Endothelial cell of umbilical vein (primary cell): ENCODE measurements around the gene RNASEH2C. TPM values are rescaled to one million over a fixed set of nuclear protein-coding genes. Genes with fewer than 3 reads are reported as not detected.
"Not testable (repeated sequence)": the region's sequence is repeated elsewhere in the genome, so short reads cannot be mapped to it uniquely, and the experiment has no call there.

Source experiments
- Bru-seq: library from RNA; stranded (reverse); fragments of 400-500 nt; gene quantifications from one replicate; lab custom pipeline; 2021; lab: Mats Ljungman, UMichigan
- BruChase-seq, 2 experiments: library from RNA; stranded (reverse); fragments of 400-500 nt; gene quantifications; one replicate each; lab custom pipeline; 2021; lab: Mats Ljungman, UMichigan
- BruUV-seq: library from RNA; stranded (reverse); fragments of 400-500 nt; replicated peaks from 2 replicates; lab custom pipeline; 2021; lab: Mats Ljungman, UMichigan
- CTCF ChIA-PET: fragments of 300-600, 350-600 bp; sonication (Branson Sonifier 250); formaldehyde crosslinking; loops from one replicate; lab custom pipeline; 2021; ENCODE audit warnings: antibody characterized with exemption, inconsistent platforms; lab: Charles Lee
- POLR2A ChIA-PET: fragments of 300-600, 350-600 bp; sonication (Branson Sonifier 250); formaldehyde crosslinking; loops from one replicate; lab custom pipeline; 2021; ENCODE audit warnings: antibody characterized with exemption, inconsistent platforms; lab: Charles Lee
- DNase-seq: peaks from one replicate; pipeline ENCODE4 v3.0.0-alpha.2; 2011; ENCODE audit warnings: low read depth, low spot score
- FAIRE-seq: peaks from 2 replicates; lab custom pipeline; 2011; peaks lifted over from hg19 to GRCh38; lab: Jason Lieb, UNC
- H2AFZ ChIP-seq: 2 replicates; pipeline ENCODE4 v1.6.0; 2012; ENCODE audit warnings: low read depth, low read length, control low read depth, inconsistent platforms
- H3K27ac ChIP-seq: 2 replicates; pipeline ENCODE4 v1.5.1; 2011; ENCODE audit warnings: low read depth, mild to moderate bottlenecking, control low read depth, low read length, moderate library complexity; ENCODE audit not compliant: insufficient read depth
- H3K27me3 ChIP-seq, 2 experiments: 2 replicates each; pipeline versions ENCODE4 v1.6.0 to v1.6.1; 2011; ENCODE audit warnings: low read length in 2 of 2, mixed read lengths in 1 of 2; ENCODE audit not compliant: control insufficient read depth in 2 of 2, insufficient read depth in 2 of 2
- H3K36me3 ChIP-seq, 2 experiments: 2 replicates in 1 of 2; 3 replicates in 1 of 2; pipeline ENCODE4 v1.5.1; 2011; ENCODE audit warnings: low read length in 2 of 2, mild to moderate bottlenecking in 1 of 2, moderate library complexity in 1 of 2; ENCODE audit not compliant: control insufficient read depth in 2 of 2, insufficient read depth in 2 of 2; ENCODE audit errors: extremely low read depth in 1 of 2
- H3K4me1 ChIP-seq: 3 replicates; pipeline ENCODE4 v1.5.1; 2011; ENCODE audit warnings: mild to moderate bottlenecking, low read length; ENCODE audit not compliant: control insufficient read depth, insufficient read depth; ENCODE audit errors: extremely low read depth
- H3K4me2 ChIP-seq: 2 replicates; pipeline ENCODE4 v1.6.1; 2011; ENCODE audit warnings: low read length, control low read depth, mixed read lengths; ENCODE audit not compliant: insufficient read depth
- H3K4me3 ChIP-seq, 3 experiments: fragments of 200-600 bp in 1 of 3; sonication (generic), shearing (Covaris generic) in 1 of 3; replicated peaks in 1 of 3; 2 replicates each; pipeline ENCODE4 v1.5.1; 2011 to 2016; ENCODE audit warnings: control low read depth in 3 of 3, low read length in 3 of 3, mild to moderate bottlenecking in 2 of 3, inconsistent platforms in 1 of 3, low read depth in 1 of 3, moderate library complexity in 1 of 3; ENCODE audit not compliant: insufficient read depth in 1 of 3
- H3K79me2 ChIP-seq: 2 replicates; pipeline ENCODE4 v1.6.0; 2012; ENCODE audit warnings: low read length, inconsistent platforms; ENCODE audit not compliant: control insufficient read depth, insufficient read depth
- H3K9ac ChIP-seq: replicated peaks from 2 replicates; pipeline ENCODE3; 2011; ENCODE audit warnings: low read length, control low read depth; ENCODE audit not compliant: insufficient read depth; ENCODE audit errors: extremely low read depth
- H3K9me1 ChIP-seq: replicated peaks from 3 replicates; pipeline ENCODE4 v1.6.0; 2011; ENCODE audit warnings: mild to moderate bottlenecking, low read length; ENCODE audit not compliant: control insufficient read depth, insufficient read depth; ENCODE audit errors: extremely low read depth
- H3K9me3 ChIP-seq: replicated peaks from 2 replicates; pipeline ENCODE4 v1.5.1; 2012; ENCODE audit warnings: low read length, inconsistent platforms; ENCODE audit not compliant: control insufficient read depth, insufficient read depth
- H4K20me1 ChIP-seq: replicated peaks from 2 replicates; pipeline ENCODE3; 2011; ENCODE audit warnings: mild to moderate bottlenecking, low read length; ENCODE audit not compliant: control insufficient read depth, insufficient read depth; ENCODE audit errors: extremely low read depth
- FOS ChIP-seq: IDR thresholded peaks from 2 replicates; pipeline ENCODE4 v1.6.1; 2011; ENCODE audit warnings: mild to moderate bottlenecking, low read length, moderate library complexity, borderline replicate concordance; ENCODE audit not compliant: insufficient read depth
- JUN ChIP-seq: IDR thresholded peaks from 2 replicates; pipeline ENCODE4 v1.6.1; 2011; ENCODE audit warnings: borderline replicate concordance, low read depth; ENCODE audit not compliant: insufficient read length, insufficient read depth
- MYC ChIP-seq: IDR thresholded peaks from one replicate; pipeline ENCODE4 v1.6.1; 2011; ENCODE audit warnings: mild to moderate bottlenecking, low read depth, low read length
- POLR2A ChIP-seq: IDR thresholded peaks from 2 replicates; pipeline ENCODE4 v1.6.1; 2012; ENCODE audit warnings: low read depth, mild to moderate bottlenecking, control low read depth, low read length
- POLR2AphosphoS5 ChIP-seq: IDR thresholded peaks from 2 replicates; pipeline ENCODE4 v1.6.1; 2012; ENCODE audit warnings: low read depth, mild to moderate bottlenecking, control low read depth, low read length, moderate library complexity; ENCODE audit not compliant: insufficient read depth
- dilution Hi-C: fragments of 300-500 bp; cut with MboI; formaldehyde crosslinking; loops from one replicate; pipeline ENCODE4 v1.15.0; 2019; ENCODE audit warnings: low sequenced_read_pairs; ENCODE audit not compliant: extremely low pct_ligation_motif_present
- intact Hi-C: fragments of 100-400 bp; cut with micrococcal nuclease; formaldehyde crosslinking; loops from one replicate; pipeline ENCODE4 v1.10.0; 2022
- long read RNA-seq: library from polyadenylated mRNA; stranded (forward); transcript quantifications from one replicate; pipeline ENCODE4 v2.0.0, GENCODE V29; 2021
- polyA minus RNA-seq, 3 experiments: library from RNA; depleted of rRNA, polyadenylated mRNA; stranded (reverse); fragments of >200 nt; gene quantifications; 1 replicate in 1 of 3; 2 replicates in 2 of 3; pipeline ENCODE4 v1.2.3, GENCODE V29; 2011
- polyA plus RNA-seq, 4 experiments: library from polyadenylated mRNA; depleted of rRNA in 3 of 4; stranded (reverse) in 3 of 4; unstranded in 1 of 4; fragments of >200 nt; gene quantifications; 2 replicates each; pipeline versions ENCODE4 v1.2.1 to v1.2.3, GENCODE V29; 2011 to 2012; ENCODE audit warnings: missing spikeins in 1 of 4
- total RNA-seq: library from RNA; stranded (reverse); gene quantifications from 2 replicates; pipeline ENCODE4 v1.2.3, GENCODE V29; 2021
- TF ChIP-seq, protein P1 (sequence below): IDR thresholded peaks from 2 replicates; pipeline ENCODE4 v1.6.1; 2011; ENCODE audit not compliant: insufficient read depth, insufficient read length

Gene RNASEH2C
- total RNA-seq (46.4 and 62.0 TPM in 2 replicates), polyA plus RNA-seq (110 and 113 TPM in 2 replicates), polyA minus RNA-seq (11.2 and 12.8 TPM in 2 replicates), Bru-seq, nascent RNA (percentile 61 among the genes with signal in this experiment), BruChase-seq, experiment 1, labeled RNA remaining after a 6-hour chase (percentile 67 among the genes with signal in this experiment), BruChase-seq, experiment 2, labeled RNA remaining after a 2-hour chase (percentile 72 among the genes with signal in this experiment)
- 57.1 and 72.8 TPM in 2 replicates for polyA plus RNA-seq (2011; cell fraction: cytosol; rRNA removed)
- polyA plus RNA-seq (2011; cell fraction: nucleus; rRNA removed) = 51.1 and 56.5 TPM in 2 replicates
- 34.9 and 40.6 TPM in 2 replicates for polyA plus RNA-seq (2012)
- polyA minus RNA-seq (2011; cell fraction: cytosol; rRNA and poly(A)+ RNA removed) = 66.3 TPM
- 12.2 and 13.6 TPM in 2 replicates for polyA minus RNA-seq (2011; cell fraction: nucleus; rRNA and poly(A)+ RNA removed)
- long read RNA-seq, transcript RNASEH2C-201 (4 exons, 2,794 nt) = major isoform, 99 of 135 reads
- long read RNA-seq, transcript RNASEH2C-203 (3 exons, 2,798 nt) = minor isoform, 21 of 135 reads
- long read RNA-seq, partial matches to known transcripts = 2 of 135 reads
- long read RNA-seq, other reads (novel, unspliced or antisense) = 10 of 135 reads

DNA sequence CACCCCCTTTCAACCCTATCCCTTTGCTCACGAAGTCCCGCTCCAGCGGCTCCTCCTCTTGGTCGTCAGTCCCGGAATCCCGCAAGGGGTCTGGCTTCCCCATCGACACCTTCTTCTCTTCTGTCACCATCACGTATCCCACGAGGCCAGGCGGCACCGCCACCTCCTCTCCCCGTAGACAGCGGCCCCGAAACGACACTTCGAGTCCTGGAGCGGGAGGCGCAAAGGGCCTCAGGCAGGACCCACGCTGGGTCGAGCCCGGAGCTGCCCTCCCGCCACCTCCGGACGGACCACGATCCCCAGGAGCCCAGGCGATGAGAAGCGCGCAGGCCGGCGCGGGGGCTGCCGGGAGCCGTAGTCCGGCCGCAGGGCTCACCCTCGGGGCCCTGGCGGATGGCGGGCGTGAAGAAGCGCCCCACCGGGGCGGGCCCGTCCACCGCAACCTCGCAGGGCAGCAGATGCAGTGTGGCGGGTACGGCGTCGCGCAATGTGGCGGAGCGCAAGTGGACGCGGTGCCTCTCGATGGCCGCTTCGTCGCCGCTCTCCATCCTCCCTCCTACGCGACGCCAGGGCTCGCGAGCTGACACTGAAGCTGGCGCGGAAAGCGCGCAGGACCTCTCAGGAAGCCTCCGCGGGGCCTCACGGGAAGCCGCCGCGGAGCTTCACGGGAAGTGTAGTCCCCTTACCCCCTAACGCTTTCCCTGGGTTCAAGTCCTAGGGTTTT, at the start of gene RNASEH2C:
Gene RNASEH2C, minus strand, starts transcription at position 588 of the 724 bp plus-strand sequence. Its CDS starts 40 bp downstream, at position 548.
- BruUV-seq = TSS peak; percentile 38
- Histone ChIP-seq H2AFZ (peak within 1 kb of the TSS; percentile 92), H3K9ac (peak within 1 kb of the TSS; percentile 82), H3K9me1 (no peaks in the 10 kb centered on the region), H3K27ac (peak within 1 kb of the TSS; percentile 36), H3K4me3 (peak within 1 kb of the TSS; percentile 64 to 82 (median 67)), H3K9me3 (no peaks in the 10 kb centered on the region), H3K79me2 (peaks cover 22% of the 10 kb centered on the region), H3K27me3 (no peaks in the 10 kb centered on the region), H3K4me1 (peaks cover 13% of the 10 kb centered on the region), H3K36me3 (peaks cover 4 to 26% of the 10 kb centered on the region in 2 experiments), H4K20me1 (no peaks in the 10 kb centered on the region), H3K4me2 (peak within 1 kb of the TSS; percentile 91)
- CTCF ChIA-PET = interaction anchor here (0.5 to 2.9 kb wide), 12 partner anchors 9 to 181 kb away, joined by 3 to 25 read pairs (median 4); partner anchors contain the start of genes AP5B1, KAT5 and RELA
- FAIRE-seq = peak; percentile 92
- TF ChIP-seq FOS (no peak), JUN (no peak), MYC (no peak), POLR2A (peak; percentile 76), POLR2AphosphoS5 (peak; percentile 73)
- TF ChIP-seq, protein P1, sequence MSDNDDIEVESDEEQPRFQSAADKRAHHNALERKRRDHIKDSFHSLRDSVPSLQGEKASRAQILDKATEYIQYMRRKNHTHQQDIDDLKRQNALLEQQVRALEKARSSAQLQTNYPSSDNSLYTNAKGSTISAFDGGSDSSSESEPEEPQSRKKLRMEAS = no peak
- intact Hi-C loops (loop anchor here (1.0 kb wide), 1 partner anchor 8 kb away; the partner anchor contains the start of gene KAT5), dilution Hi-C loops (no loop called here)
- peak; percentile 85 for DNase-seq
- POLR2A ChIA-PET = interaction anchor here (0.5 to 1.8 kb wide), 7 partner anchors 8 to 172 kb away, joined by 3 to 9 read pairs (median 3); partner anchors contain the start of genes CCDC85B and KAT5

DNA sequence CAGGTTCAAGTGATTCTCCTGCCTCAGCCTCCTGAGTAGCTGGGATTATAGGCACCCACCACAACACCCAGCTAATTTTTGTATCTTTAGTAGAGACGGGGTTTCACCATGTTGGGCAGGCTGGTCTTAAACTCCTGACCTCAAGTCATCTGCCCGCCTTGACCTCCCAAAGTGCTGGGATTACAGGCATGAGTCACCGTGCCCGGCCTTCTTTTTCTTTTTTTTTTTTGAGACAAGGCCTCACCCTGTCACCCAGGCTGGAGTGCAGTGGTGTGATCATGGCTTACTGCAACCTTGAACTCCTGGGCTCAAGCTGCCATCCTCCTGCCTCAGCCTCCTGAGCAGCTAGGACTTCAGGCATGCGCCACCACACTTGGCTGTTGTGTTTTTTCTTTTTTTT, 47.2 kb upstream of the RNASEH2C start:
- BruUV-seq, dilution Hi-C loops, H3K9me1 ChIP-seq, H3K27me3 ChIP-seq, DNase-seq, H3K27ac ChIP-seq, H3K4me1 ChIP-seq, H3K36me3 ChIP-seq, H3K79me2 ChIP-seq, H4K20me1 ChIP-seq, H3K4me2 ChIP-seq, H3K9ac ChIP-seq, H3K9me3 ChIP-seq, H2AFZ ChIP-seq, POLR2A ChIA-PET, FAIRE-seq, H3K4me3 ChIP-seq: not testable (repeated sequence)
- CTCF ChIA-PET = interaction anchor here (1.3 to 2.2 kb wide), 3 partner anchors 9 to 38 kb away, joined by 3 to 11 read pairs (median 6); no protein-coding TSS in a partner anchor
- intact Hi-C loops = loop anchor here (2.0 kb wide), 1 partner anchor 141 kb away; no protein-coding TSS in a partner anchor
